BJ (cell line): ENCODE results near the gene ARHGAP45. TPM values are rescaled to one million over a fixed set of nuclear protein-coding genes. Genes with fewer than 3 reads are reported as not detected.

Source experiments
- CTCF ChIA-PET: fragments of 350-600 bp; formaldehyde crosslinking; extraction: SDS; loops from one replicate; lab custom pipeline; 2021; ENCODE audit warnings: antibody characterized with exemption, inconsistent platforms; lab: Yijun Ruan, JAX
- POLR2A ChIA-PET: fragments of 300-600 bp; sonication (Branson Sonifier 250); formaldehyde crosslinking; extraction: SDS; loops from one replicate; lab custom pipeline; 2021; ENCODE audit warnings: antibody characterized with exemption; lab: Charles Lee
- DNase-seq: peaks from one replicate; pipeline ENCODE4 v3.0.0-alpha.2; 2011; ENCODE audit warnings: low read depth
- H3K27me3 ChIP-seq: 2 replicates; pipeline ENCODE4 v1.6.0; 2011; ENCODE audit warnings: low read length; ENCODE audit not compliant: control insufficient read depth, insufficient read depth
- H3K36me3 ChIP-seq: 2 replicates; pipeline ENCODE4 v1.5.1; 2011; ENCODE audit warnings: low read length; ENCODE audit not compliant: control insufficient read depth, insufficient read depth
- H3K4me3 ChIP-seq: 2 replicates; pipeline ENCODE4 v1.5.1; 2011; ENCODE audit warnings: low read depth, mild to moderate bottlenecking, control low read depth, low read length
- polyA plus RNA-seq: library from polyadenylated mRNA; depleted of rRNA; stranded (reverse); fragments of >200 nt; gene quantifications from 2 replicates; pipeline ENCODE4 v1.2.3, GENCODE V29; 2011
- TF ChIP-seq, protein P1 (sequence below): IDR thresholded peaks from 2 replicates; pipeline ENCODE4 v1.5.1; 2011; ENCODE audit warnings: low read depth, mild to moderate bottlenecking, control low read depth, inconsistent platforms, low read length, moderate library complexity; ENCODE audit not compliant: insufficient read depth

ARHGAP45 gene
- polyA plus RNA-seq, 1 experiment = 0.13 TPM

DNA sequence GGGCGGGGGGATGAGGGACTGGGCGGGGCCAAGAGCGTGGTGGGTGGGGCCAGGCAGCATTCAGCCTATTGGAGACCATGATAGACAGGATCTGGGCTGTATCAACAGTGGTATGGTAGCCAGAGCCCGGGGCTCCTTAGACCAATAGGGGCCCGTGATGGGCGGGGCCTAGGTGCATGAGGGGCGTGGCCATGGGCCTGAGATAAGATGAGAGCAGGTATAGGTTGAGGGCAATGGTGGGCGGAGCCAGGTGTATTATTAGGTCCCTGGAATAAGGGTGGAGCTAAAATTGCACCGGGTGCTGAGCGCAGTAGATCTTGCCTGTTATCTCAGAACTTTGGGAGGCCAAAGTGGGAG lies 21.7 kb upstream of the ARHGAP45 start:
- Histone ChIP-seq H3K4me3 (no peak overlapping the region), H3K36me3 (no peaks in the 10 kb centered on the region), H3K27me3 (no peaks in the 10 kb centered on the region)
- TF ChIP-seq, protein P1, sequence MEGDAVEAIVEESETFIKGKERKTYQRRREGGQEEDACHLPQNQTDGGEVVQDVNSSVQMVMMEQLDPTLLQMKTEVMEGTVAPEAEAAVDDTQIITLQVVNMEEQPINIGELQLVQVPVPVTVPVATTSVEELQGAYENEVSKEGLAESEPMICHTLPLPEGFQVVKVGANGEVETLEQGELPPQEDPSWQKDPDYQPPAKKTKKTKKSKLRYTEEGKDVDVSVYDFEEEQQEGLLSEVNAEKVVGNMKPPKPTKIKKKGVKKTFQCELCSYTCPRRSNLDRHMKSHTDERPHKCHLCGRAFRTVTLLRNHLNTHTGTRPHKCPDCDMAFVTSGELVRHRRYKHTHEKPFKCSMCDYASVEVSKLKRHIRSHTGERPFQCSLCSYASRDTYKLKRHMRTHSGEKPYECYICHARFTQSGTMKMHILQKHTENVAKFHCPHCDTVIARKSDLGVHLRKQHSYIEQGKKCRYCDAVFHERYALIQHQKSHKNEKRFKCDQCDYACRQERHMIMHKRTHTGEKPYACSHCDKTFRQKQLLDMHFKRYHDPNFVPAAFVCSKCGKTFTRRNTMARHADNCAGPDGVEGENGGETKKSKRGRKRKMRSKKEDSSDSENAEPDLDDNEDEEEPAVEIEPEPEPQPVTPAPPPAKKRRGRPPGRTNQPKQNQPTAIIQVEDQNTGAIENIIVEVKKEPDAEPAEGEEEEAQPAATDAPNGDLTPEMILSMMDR = no peak
- ChIA-PET CTCF (no interaction called here), POLR2A (no interaction called here)
- no peak for DNase-seq

DNA sequence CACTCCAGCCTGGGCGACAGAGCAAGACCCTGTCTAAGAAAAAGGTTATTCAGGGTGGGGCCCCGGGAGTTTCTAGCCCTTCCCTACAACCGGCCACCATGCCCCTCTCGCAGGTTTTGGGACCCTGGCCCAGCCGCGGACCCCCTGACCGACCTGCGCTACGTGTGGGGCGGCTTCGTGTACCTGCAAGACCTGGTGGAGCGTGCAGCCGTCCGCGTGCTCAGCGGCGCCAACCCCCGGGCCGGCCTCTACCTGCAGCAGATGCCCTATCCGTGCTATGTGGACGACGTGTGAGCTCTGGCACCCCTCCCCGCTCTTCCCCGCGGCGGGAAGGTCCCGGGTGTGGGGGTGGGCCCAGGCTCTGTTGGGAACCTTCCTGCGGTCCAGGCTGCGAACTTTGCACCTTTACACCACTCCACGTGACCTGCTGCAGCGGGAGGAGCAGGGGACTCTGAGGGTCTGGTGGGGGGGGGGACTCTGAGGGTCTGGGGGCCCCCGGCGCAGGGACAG lies 20.8 kb upstream of the ARHGAP45 start:
- no peak for DNase-seq
- TF ChIP-seq, protein P1 = no peak
- Histone ChIP-seq H3K4me3 (no peak overlapping the region), H3K27me3 (no peaks in the 10 kb centered on the region), H3K36me3 (no peaks in the 10 kb centered on the region)
- ChIA-PET POLR2A (no interaction called here), CTCF (no interaction called here)

DNA sequence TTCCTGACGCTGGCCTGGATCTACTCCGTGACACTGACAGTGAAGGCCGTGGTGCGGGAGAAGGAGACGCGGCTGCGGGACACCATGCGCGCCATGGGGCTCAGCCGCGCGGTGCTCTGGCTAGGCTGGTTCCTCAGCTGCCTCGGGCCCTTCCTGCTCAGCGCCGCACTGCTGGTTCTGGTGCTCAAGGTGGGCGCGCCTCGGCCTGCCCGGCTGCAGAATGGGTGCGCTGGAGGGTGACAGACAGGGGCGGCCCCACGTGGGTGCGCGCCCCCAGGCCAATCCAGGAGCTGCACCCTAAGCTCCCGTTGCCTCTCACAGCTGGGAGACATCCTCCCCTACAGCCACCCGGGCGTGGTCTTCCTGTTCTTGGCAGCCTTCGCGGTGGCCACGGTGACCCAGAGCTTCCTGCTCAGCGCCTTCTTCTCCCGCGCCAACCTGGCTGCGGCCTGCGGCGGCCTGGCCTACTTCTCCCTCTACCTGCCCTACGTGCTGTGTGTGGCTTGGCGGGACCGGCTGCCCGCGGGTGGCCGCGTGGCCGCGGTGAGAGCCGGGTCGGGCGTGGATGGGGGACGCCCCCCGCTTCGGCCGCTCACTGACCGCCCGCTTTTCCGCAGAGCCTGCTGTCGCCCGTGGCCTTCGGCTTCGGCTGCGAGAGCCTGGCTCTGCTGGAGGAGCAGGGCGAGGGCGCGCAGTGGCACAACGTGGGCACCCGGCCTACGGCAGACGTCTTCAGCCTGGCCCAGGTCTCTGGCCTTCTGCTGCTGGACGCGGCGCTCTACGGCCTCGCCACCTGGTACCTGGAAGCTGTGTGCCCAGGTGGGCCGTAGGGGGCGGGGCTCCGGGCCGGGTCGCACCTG lies 19.9 kb upstream of the ARHGAP45 start:
- TF ChIP-seq, protein P1 = no peak
- ChIA-PET POLR2A (no interaction called here), CTCF (interaction anchor here (0.7 kb wide), 1 partner anchor 65 kb away, joined by 4 read pairs; no protein-coding TSS in a partner anchor)
- no peak overlapping the region for H3K4me3 ChIP-seq
- no peaks in the 10 kb centered on the region for H3K27me3 ChIP-seq
- H3K36me3 ChIP-seq = no peaks in the 10 kb centered on the region
- DNase-seq = no peak

DNA sequence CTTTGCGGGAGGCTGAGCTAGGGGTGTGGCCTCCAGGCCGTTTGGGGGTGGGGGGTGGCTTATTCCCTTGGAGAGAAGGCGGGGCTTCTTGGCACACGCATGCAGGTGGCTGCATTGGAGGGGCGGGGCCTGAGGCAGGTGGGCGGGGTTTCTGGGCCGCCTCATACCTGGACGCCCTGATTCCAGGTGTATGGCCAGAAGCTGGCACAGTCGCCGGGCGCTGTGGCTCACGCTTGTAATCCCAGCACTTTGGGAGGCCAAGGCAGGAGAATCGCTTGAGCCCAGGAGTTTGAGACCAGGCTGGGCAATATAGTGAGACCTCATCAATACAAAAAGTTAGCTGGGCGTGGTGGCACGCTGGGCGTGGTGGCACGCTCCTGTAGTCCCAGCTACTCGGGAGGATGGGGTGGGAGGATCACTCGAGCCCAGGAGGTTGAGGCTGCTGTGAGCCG lies 19.2 kb upstream of the ARHGAP45 start:
- TF ChIP-seq, protein P1 = no peak
- no peak overlapping the region for H3K4me3 ChIP-seq
- no peaks in the 10 kb centered on the region for H3K36me3 ChIP-seq
- no peak for DNase-seq
- POLR2A ChIA-PET = no interaction called here
- CTCF ChIA-PET = no interaction called here
- no peaks in the 10 kb centered on the region for H3K27me3 ChIP-seq

DNA sequence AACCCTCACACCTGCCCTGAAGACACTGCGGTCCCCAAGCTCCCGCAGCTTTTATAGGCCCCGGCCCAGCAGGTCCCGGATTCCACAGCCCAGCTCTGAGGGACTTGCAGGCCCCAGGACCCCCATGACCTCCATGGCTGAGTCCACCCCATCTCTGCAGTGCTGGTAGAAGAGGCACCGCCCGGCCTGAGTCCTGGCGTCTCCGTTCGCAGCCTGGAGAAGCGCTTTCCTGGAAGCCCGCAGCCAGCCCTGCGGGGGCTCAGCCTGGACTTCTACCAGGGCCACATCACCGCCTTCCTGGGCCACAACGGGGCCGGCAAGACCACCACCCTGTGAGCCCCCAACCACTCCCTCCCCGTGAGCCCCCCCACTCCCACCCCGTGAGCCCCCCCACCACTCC lies 17.9 kb upstream of the ARHGAP45 start:
- DNase-seq = no peak
- H3K27me3 ChIP-seq = no peaks in the 10 kb centered on the region
- no peaks in the 10 kb centered on the region for H3K36me3 ChIP-seq
- H3K4me3 ChIP-seq = no peak overlapping the region
- ChIA-PET POLR2A (no interaction called here), CTCF (interaction anchor here (0.8 kb wide), 1 partner anchor 17 kb away, joined by 3 read pairs; no protein-coding TSS in a partner anchor)
- TF ChIP-seq, protein P1 = no peak
